PC-9 (cell line): ENCODE data around the gene AUTS2. TPM values are rescaled to one million over a fixed set of nuclear protein-coding genes. Genes with fewer than 3 reads are reported as not detected.
"Not testable (repeated sequence)": the region's sequence is repeated elsewhere in the genome, so short reads cannot be mapped to it uniquely, and the experiment has no call there.

Source experiments
- BruUV-seq: library from RNA; stranded (reverse); fragments of 400-500 nt; replicated peaks from 2 replicates; lab custom pipeline; 2021; lab: Mats Ljungman, UMichigan
- CTCF ChIA-PET: fragments of 300-600 bp; sonication (Branson Sonifier 250); formaldehyde crosslinking; loops from one replicate; lab custom pipeline; 2022; ENCODE audit warnings: antibody characterized with exemption; lab: Charles Lee
- POLR2A ChIA-PET: fragments of 300-600 bp; sonication (Branson Sonifier 250); formaldehyde crosslinking; loops from one replicate; lab custom pipeline; 2022; ENCODE audit warnings: antibody characterized with exemption; ENCODE audit not compliant: unreplicated experiment; lab: Charles Lee
- DNase-seq, 2 experiments: peaks; one replicate each; pipeline versions ENCODE4 v3.0.0 to v3.0.0-alpha.2; 2015 to 2022; ENCODE audit warnings: mixed read lengths in 1 of 2
- H2AFZ ChIP-seq: fragments of 200-600 bp; sonication (generic); 2 replicates; pipeline ENCODE4 v1.8.1; 2017; ENCODE audit warnings: antibody characterized with exemption
- H3F3A ChIP-seq: fragments of 200-600 bp; sonication (generic); 2 replicates; pipeline ENCODE4 v1.8.1; 2017; ENCODE audit warnings: antibody characterized with exemption, mild to moderate bottlenecking, low read depth; ENCODE audit not compliant: insufficient read depth
- H3K27ac ChIP-seq: fragments of 200-600 bp; sonication (generic); 2 replicates; pipeline ENCODE4 v1.6.1; 2016; ENCODE audit warnings: mixed run types
- H3K27me3 ChIP-seq: fragments of 200-600 bp; sonication (generic); 2 replicates; pipeline ENCODE4 v1.6.1; 2016; ENCODE audit warnings: low read depth, mixed run types; ENCODE audit not compliant: insufficient read depth
- H3K36me3 ChIP-seq: fragments of 200-600 bp; sonication (generic); 2 replicates; pipeline ENCODE4 v1.6.1; 2016; ENCODE audit warnings: low read depth, mixed run types
- H3K4me1 ChIP-seq: fragments of 200-600 bp; sonication (generic); replicated peaks from 2 replicates; pipeline ENCODE4 v1.6.1; 2016; ENCODE audit warnings: mixed run types; ENCODE audit not compliant: insufficient read depth
- H3K4me2 ChIP-seq: fragments of 200-600 bp; sonication (generic); 2 replicates; pipeline ENCODE4 v1.6.1; 2017; ENCODE audit warnings: mixed run types
- H3K4me3 ChIP-seq: fragments of 200-600 bp; sonication (generic); 2 replicates; pipeline ENCODE4 v1.6.1; 2016; ENCODE audit warnings: mixed run types
- H3K79me2 ChIP-seq: fragments of 200-600 bp; sonication (generic); 2 replicates; pipeline ENCODE4 v1.6.1; 2017; ENCODE audit warnings: low read depth, mixed run types
- H3K9me2 ChIP-seq: fragments of 200-600 bp; sonication (generic); 2 replicates; pipeline ENCODE4 v1.8.1; 2017; ENCODE audit warnings: mild to moderate bottlenecking; ENCODE audit not compliant: insufficient read depth
- H3K9me3 ChIP-seq: fragments of 200-600 bp; sonication (generic); 2 replicates; pipeline ENCODE4 v1.8.1; 2016; ENCODE audit warnings: low read depth; ENCODE audit not compliant: insufficient read depth
- H4K20me1 ChIP-seq: fragments of 200-600 bp; sonication (generic); 2 replicates; pipeline ENCODE4 v1.8.1; 2017; ENCODE audit not compliant: insufficient read depth
- EZH2 ChIP-seq: fragments of 200-600 bp; sonication (generic); IDR thresholded peaks from 2 replicates; pipeline ENCODE4 v1.8.0; 2017; ENCODE audit warnings: antibody characterized with exemption, low read depth
- intact Hi-C: fragments of 100-400 bp; cut with micrococcal nuclease; formaldehyde crosslinking; loops from one replicate; pipeline ENCODE4 v1.10.0; 2022; ENCODE audit not compliant: unreplicated experiment
- total RNA-seq: library from RNA; stranded (reverse); gene quantifications from 2 replicates; pipeline ENCODE4 v1.2.3, GENCODE V29; 2021
- TF ChIP-seq, protein P1 (sequence below): fragments of 200-600 bp; sonication (generic); conservative IDR thresholded peaks from 2 replicates; pipeline ENCODE4 v1.6.1; 2017; ENCODE audit warnings: mixed run types, antibody characterized with exemption, mild to moderate bottlenecking, moderate library complexity

Gene AUTS2
- total RNA-seq, 1 experiment from 2014 or later, result not detected

- Histone ChIP-seq H3K36me3 (no peaks in the 10 kb centered on the region), H4K20me1 (no peaks in the 10 kb centered on the region), H3K27ac (no peak overlapping the region), H3K27me3 (peaks cover 42% of the 10 kb centered on the region), H3K79me2 (no peaks in the 10 kb centered on the region), H2AFZ (no peak overlapping the region), H3K9me3 (no peaks in the 10 kb centered on the region), H3F3A (no peaks in the 10 kb centered on the region), H3K4me1 (no peaks in the 10 kb centered on the region), H3K9me2 (no peaks in the 10 kb centered on the region), H3K4me2 (no peak overlapping the region), H3K4me3 (no peak overlapping the region)
- CTCF ChIA-PET, result no interaction called here
- no peak for DNase-seq
- intact Hi-C loops, result no loop called here
- no TSS peak for BruUV-seq
- TF ChIP-seq, protein P1, sequence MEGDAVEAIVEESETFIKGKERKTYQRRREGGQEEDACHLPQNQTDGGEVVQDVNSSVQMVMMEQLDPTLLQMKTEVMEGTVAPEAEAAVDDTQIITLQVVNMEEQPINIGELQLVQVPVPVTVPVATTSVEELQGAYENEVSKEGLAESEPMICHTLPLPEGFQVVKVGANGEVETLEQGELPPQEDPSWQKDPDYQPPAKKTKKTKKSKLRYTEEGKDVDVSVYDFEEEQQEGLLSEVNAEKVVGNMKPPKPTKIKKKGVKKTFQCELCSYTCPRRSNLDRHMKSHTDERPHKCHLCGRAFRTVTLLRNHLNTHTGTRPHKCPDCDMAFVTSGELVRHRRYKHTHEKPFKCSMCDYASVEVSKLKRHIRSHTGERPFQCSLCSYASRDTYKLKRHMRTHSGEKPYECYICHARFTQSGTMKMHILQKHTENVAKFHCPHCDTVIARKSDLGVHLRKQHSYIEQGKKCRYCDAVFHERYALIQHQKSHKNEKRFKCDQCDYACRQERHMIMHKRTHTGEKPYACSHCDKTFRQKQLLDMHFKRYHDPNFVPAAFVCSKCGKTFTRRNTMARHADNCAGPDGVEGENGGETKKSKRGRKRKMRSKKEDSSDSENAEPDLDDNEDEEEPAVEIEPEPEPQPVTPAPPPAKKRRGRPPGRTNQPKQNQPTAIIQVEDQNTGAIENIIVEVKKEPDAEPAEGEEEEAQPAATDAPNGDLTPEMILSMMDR, result no peak
- no peak for TF ChIP-seq EZH2
- POLR2A ChIA-PET, result no interaction called here
Observed at GRCh38 chr7:70591643-70592042, 993.4 kb downstream of the AUTS2 start.

DNA sequence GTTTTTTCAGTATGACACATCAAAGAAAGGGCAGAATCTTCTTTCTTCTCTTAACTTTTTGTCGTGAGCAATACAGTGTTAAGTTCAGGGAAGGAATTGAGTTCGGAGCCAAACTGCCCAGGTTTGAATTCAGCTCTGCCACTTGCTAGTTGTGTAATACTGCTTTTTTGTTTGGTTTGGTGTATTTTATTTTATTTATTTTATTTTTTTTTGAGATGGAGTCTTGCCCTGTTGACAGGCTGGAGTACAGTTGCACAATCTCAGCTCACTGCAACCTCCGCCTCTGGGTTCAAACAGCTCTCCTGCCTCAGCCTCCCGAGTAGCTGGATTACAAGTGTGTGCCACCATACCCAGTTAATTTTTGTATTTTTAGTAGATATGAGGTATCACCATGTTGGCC is 993.9 kb downstream of the AUTS2 start:
- no peaks in the 10 kb centered on the region for H3K9me3 ChIP-seq
- H3F3A ChIP-seq, result no peaks in the 10 kb centered on the region
- H3K4me2 ChIP-seq, result no peak overlapping the region
- DNase-seq, result no peak
- H3K9me2 ChIP-seq, result no peaks in the 10 kb centered on the region
- H3K4me3 ChIP-seq, result no peak overlapping the region
- H3K36me3 ChIP-seq, result no peaks in the 10 kb centered on the region
- H2AFZ ChIP-seq, result no peak overlapping the region
- ChIA-PET CTCF (no interaction called here), POLR2A (no interaction called here)
- no peaks in the 10 kb centered on the region for H3K79me2 ChIP-seq
- intact Hi-C loops, result no loop called here
- BruUV-seq, result no TSS peak
- H3K4me1 ChIP-seq, result no peaks in the 10 kb centered on the region
- H3K27me3 ChIP-seq, result peaks cover 44% of the 10 kb centered on the region
- no peak for TF ChIP-seq EZH2
- TF ChIP-seq, protein P1, result no peak
- H4K20me1 ChIP-seq, result no peaks in the 10 kb centered on the region
- no peak overlapping the region for H3K27ac ChIP-seq

- BruUV-seq, result no TSS peak
- ChIA-PET POLR2A (no interaction called here), CTCF (no interaction called here)
- TF ChIP-seq, protein P1, result no peak
- TF ChIP-seq EZH2, result no peak
- intact Hi-C loops, result no loop called here
- Histone ChIP-seq H3K4me1 (no peaks in the 10 kb centered on the region), H3K4me3 (no peak overlapping the region), H3K27me3 (peaks cover 33% of the 10 kb centered on the region), H3K4me2 (no peak overlapping the region), H2AFZ (no peak overlapping the region), H3K79me2 (no peaks in the 10 kb centered on the region), H3K36me3 (no peaks in the 10 kb centered on the region), H3K27ac (no peak overlapping the region), H4K20me1 (no peaks in the 10 kb centered on the region), H3K9me2 (no peaks in the 10 kb centered on the region), H3F3A (no peaks in the 10 kb centered on the region), H3K9me3 (no peaks in the 10 kb centered on the region)
- DNase-seq, result no peak
Observed at GRCh38 chr7:70594170-70594569, 995.9 kb downstream of the AUTS2 start.

- intact Hi-C loops, H3K9me2 ChIP-seq, H3K4me2 ChIP-seq, CTCF ChIA-PET, H3K9me3 ChIP-seq, H3K36me3 ChIP-seq, H3K4me1 ChIP-seq, H3K4me3 ChIP-seq, BruUV-seq, POLR2A ChIA-PET, H4K20me1 ChIP-seq, H3K27ac ChIP-seq, H3F3A ChIP-seq, H2AFZ ChIP-seq, DNase-seq, H3K79me2 ChIP-seq: not testable (repeated sequence)
- H3K27me3 ChIP-seq, result peaks cover 28% of the 10 kb centered on the region
Observed at GRCh38 chr7:70594885-70595284, 996.6 kb downstream of the AUTS2 start.
